Gastroesophageal sphincter (tissue), 4 donors: ENCODE measurements around the gene DNAL4. TPM values are rescaled to one million over a fixed set of nuclear protein-coding genes. Genes with fewer than 3 reads are reported as not detected.

ENCODE experiments used
- ATAC-seq: fragments of 150-250 bp; one replicate; pipeline ENCODE4 v1.9.1; 2016; ENCODE audit warnings: mild to moderate bottlenecking, moderate library complexity
- H3K27ac ChIP-seq, 4 donors: fragments of 200-600 bp; sonication (generic) in 3 of 4; 1 replicate in 3 of 4; 2 replicates in 1 of 4; pipeline ENCODE4 v1.5.1; 2016 to 2019
- H3K27me3 ChIP-seq: fragments of 200-600 bp; sonication (generic); one replicate; pipeline ENCODE4 v1.5.1; 2019
- H3K36me3 ChIP-seq, 2 donors: fragments of 200-600 bp; sonication (generic); one replicate each; pipeline ENCODE4 v1.5.1; 2019; ENCODE audit warnings: control low read depth in 1 of 2
- H3K4me1 ChIP-seq, 3 donors: fragments of 200-600 bp; sonication (generic); 1 replicate in 2 of 3; 2 replicates in 1 of 3; pipeline ENCODE4 v1.5.1; 2016 to 2019; ENCODE audit warnings: control low read depth in 2 of 3
- H3K4me3 ChIP-seq, 2 donors: fragments of 200-600 bp; sonication (generic); one replicate each; pipeline ENCODE4 v1.5.1; 2019; ENCODE audit warnings: mild to moderate bottlenecking in 1 of 2, moderate library complexity in 1 of 2
- H3K9me3 ChIP-seq, 3 donors: fragments of 200-600 bp; sonication (generic); one replicate each; pipeline ENCODE4 v1.5.1; 2017 to 2019; ENCODE audit warnings: control low read depth in 2 of 3
- CTCF ChIP-seq, 4 experiments: fragments of 200-600 bp in 2 of 4; fragments of 450-650 bp in 2 of 4; sonication (generic) in 1 of 4; IDR thresholded peaks; one replicate each; pipeline ENCODE4 v1.5.1; 2017 to 2019; ENCODE audit warnings: antibody characterized with exemption in 4 of 4, mild to moderate bottlenecking in 2 of 4, moderate library complexity in 2 of 4
- EP300 ChIP-seq: sonication (generic); formaldehyde crosslinking; IDR thresholded peaks from one replicate; pipeline ENCODE4 v1.6.1; 2017; ENCODE audit warnings: antibody characterized with exemption, mild to moderate bottlenecking
- POLR2A ChIP-seq, 2 donors: fragments of 450-650 bp; IDR thresholded peaks; one replicate each; pipeline ENCODE4 v1.6.1; 2017; ENCODE audit warnings: antibody characterized with exemption in 2 of 2, mild to moderate bottlenecking in 2 of 2, moderate library complexity in 1 of 2
- POLR2AphosphoS5 ChIP-seq: sonication (generic); formaldehyde crosslinking; IDR thresholded peaks from one replicate; pipeline ENCODE4 v1.6.1; 2017; ENCODE audit warnings: antibody characterized with exemption
- WGBS, 2 donors: methylation state at CpG; one replicate each; pipeline ENCODE4 v1.1.5; 2018; ENCODE audit warnings: low coverage in 1 of 2; 5-methylcytosine and 5-hydroxymethylcytosine counted together
- total RNA-seq, 4 donors: library from RNA; depleted of rRNA; stranded (reverse); fragments of >200 nt; gene quantifications; one replicate each; pipeline ENCODE4 v1.1.0, GENCODE V29; 2016

DNAL4 gene
- total RNA-seq, 4 donors from 2014 or later = 10.0 to 16.1 (median 14.6) TPM

DNA sequence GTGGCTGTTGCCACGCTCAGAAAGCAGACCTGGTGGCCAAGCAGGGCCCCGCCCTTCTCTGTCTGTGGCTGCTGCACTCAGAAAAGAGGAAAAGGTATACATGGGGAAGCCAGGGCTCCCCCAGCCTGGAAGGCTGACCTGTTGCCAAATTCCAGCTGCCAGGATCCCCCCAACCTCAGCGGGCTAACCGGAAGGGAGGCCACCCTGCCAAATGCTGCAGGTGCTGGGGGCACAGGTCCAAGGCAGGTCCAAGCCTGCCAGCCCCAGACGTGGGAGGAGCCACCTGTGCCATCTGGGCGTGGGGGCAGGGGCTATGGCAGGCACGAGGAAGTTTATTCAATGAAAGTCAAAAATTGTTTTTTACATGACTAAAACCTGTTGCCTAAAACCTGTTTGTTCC lies 47.3 kb upstream of the DNAL4 start:
- Histone ChIP-seq H3K27ac (no peak overlapping the region), H3K4me1 (peaks cover 0 to 33% (median 2%) of the 10 kb centered on the region in 3 donors), H3K36me3 (no peaks in the 10 kb centered on the region), H3K4me3 (no peak overlapping the region), H3K9me3 (no peaks in the 10 kb centered on the region), H3K27me3 (no peaks in the 10 kb centered on the region)
- no peak for ATAC-seq
- TF ChIP-seq EP300 (no peak), POLR2AphosphoS5 (no peak), POLR2A (IDR thresholded peaks at IDR 0.05) (no peak), CTCF (IDR thresholded peaks at IDR 0.05) (no peak)
- WGBS, 2 donors = 76 to 83% methylated on average over 2 of the region's 7 CpGs

DNA sequence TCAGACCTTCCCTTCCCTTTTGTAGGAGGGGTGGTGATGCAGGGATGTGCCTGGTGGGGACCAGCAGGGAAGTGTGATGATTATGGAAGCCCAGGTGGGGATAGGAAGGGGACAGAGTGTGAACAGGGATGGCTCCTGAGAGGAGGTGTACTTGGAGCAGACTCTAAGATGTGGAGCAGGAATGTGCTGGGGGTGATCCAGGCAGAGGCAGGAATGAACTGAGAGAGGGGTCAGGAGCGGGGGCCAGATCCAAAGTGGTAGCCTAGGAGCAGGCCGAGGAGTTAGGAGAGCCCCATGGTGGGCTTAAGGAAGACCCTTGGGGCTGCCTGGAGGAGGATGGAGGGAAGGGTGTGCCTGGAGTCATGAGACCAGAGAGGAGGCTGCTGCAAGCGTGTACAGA lies 46.2 kb upstream of the DNAL4 start:
- Histone ChIP-seq H3K36me3 (no peaks in the 10 kb centered on the region), H3K27me3 (no peaks in the 10 kb centered on the region), H3K4me3 (no peak overlapping the region), H3K9me3 (no peaks in the 10 kb centered on the region), H3K4me1 (peaks cover 0 to 33% (median 2%) of the 10 kb centered on the region in 3 donors), H3K27ac (no peak overlapping the region)
- WGBS, 2 donors = 87 to 95% methylated on average over 3 of the region's 3 CpGs
- no peak for ATAC-seq
- no peak for TF ChIP-seq EP300

GRCh38 chr22:38839686-38840085 lies 45.7 kb upstream of the DNAL4 start:
- H3K36me3 ChIP-seq = no peaks in the 10 kb centered on the region
- WGBS, 2 donors = 89 to 100% methylated on average over 1 of the region's 1 CpG
- TF ChIP-seq CTCF (IDR thresholded peaks at IDR 0.05) (no peak), POLR2AphosphoS5 (no peak), EP300 (no peak), POLR2A (IDR thresholded peaks at IDR 0.05) (no peak)
- no peak overlapping the region for H3K27ac ChIP-seq
- H3K27me3 ChIP-seq = no peaks in the 10 kb centered on the region
- no peaks in the 10 kb centered on the region for H3K9me3 ChIP-seq
- no peak for ATAC-seq
- no peak overlapping the region for H3K4me3 ChIP-seq
- peaks cover 0 to 32% (median 2%) of the 10 kb centered on the region in 3 donors for H3K4me1 ChIP-seq

GRCh38 chr22:38837414-38837928 lies 43.5 kb upstream of the DNAL4 start:
- TF ChIP-seq EP300 (no peak), CTCF (IDR thresholded peaks at IDR 0.05) (no peak), POLR2A (IDR thresholded peaks at IDR 0.05) (no peak), POLR2AphosphoS5 (no peak)

GRCh38 chr22:38835888-38836301 lies 42.0 kb upstream of the DNAL4 start:
- Histone ChIP-seq H3K27me3 (no peaks in the 10 kb centered on the region), H3K36me3 (no peaks in the 10 kb centered on the region), H3K27ac (no peak overlapping the region), H3K4me3 (no peak overlapping the region), H3K4me1 (peaks cover 0 to under 1% (median 0%) of the 10 kb centered on the region in 3 donors), H3K9me3 (no peaks in the 10 kb centered on the region)
- TF ChIP-seq EP300 = no peak
- TF ChIP-seq POLR2AphosphoS5 = no peak
- TF ChIP-seq POLR2A (IDR thresholded peaks at IDR 0.05) = no peak
- no peak for TF ChIP-seq CTCF (IDR thresholded peaks at IDR 0.05)
- WGBS, 2 donors = 60 to 83% methylated on average over 6 to 11 of the region's 19 CpGs
- no peak for ATAC-seq

More at GRCh38 chr22:38837414-38837928, 43.5 kb upstream of the DNAL4 start:
- no peaks in the 10 kb centered on the region for H3K36me3 ChIP-seq
- H3K4me1 ChIP-seq = peaks cover 0 to 15% (median 1%) of the 10 kb centered on the region in 3 donors
- 85 to 86% methylated on average over 1 to 4 of the region's 6 CpGs for WGBS, 2 donors
- ATAC-seq = no peak
- no peaks in the 10 kb centered on the region for H3K9me3 ChIP-seq
- no peak overlapping the region for H3K4me3 ChIP-seq
- no peak overlapping the region for H3K27ac ChIP-seq
- H3K27me3 ChIP-seq = no peaks in the 10 kb centered on the region
